Cardiac muscle cell (in vitro differentiated cells and primary cell): Measurements from ENCODE around the gene NANP. TPM values are rescaled to one million over a fixed set of nuclear protein-coding genes. Genes with fewer than 3 reads are reported as not detected.
"Not testable (repeated sequence)": the region's sequence is repeated elsewhere in the genome, so short reads cannot be mapped to it uniquely, and the experiment has no call there.

ENCODE experiments used
- DNase-seq, 2 donors: peaks; one replicate each; pipeline versions ENCODE4 v3.0.0 to v3.0.0-alpha.2; 2010 to 2017; ENCODE audit warnings: low read depth in 1 of 2, low spot score in 1 of 2
- H3K27ac ChIP-seq: fragments of 200-600 bp; sonication (generic); 2 replicates; pipeline ENCODE4 v1.5.1; 2016
- H3K27me3 ChIP-seq: fragments of 200-600 bp; sonication (generic); 2 replicates; pipeline ENCODE4 v1.6.0; 2016; ENCODE audit warnings: control low read depth
- H3K36me3 ChIP-seq: fragments of 200-600 bp; sonication (generic); 2 replicates; pipeline ENCODE4 v1.5.1; 2016; ENCODE audit warnings: control low read depth
- H3K4me1 ChIP-seq: fragments of 200-600 bp; sonication (generic); 2 replicates; pipeline ENCODE4 v1.8.1; 2017; ENCODE audit warnings: low read depth, mild to moderate bottlenecking, mixed run types
- H3K4me3 ChIP-seq: fragments of 200-600 bp; sonication (generic); 2 replicates; pipeline ENCODE4 v1.5.1; 2016; ENCODE audit warnings: mild to moderate bottlenecking
- H3K9me3 ChIP-seq: fragments of 200-600 bp; sonication (generic); 2 replicates; pipeline ENCODE4 v1.5.1; 2017; ENCODE audit warnings: low read depth, mild to moderate bottlenecking, control low read depth
- CTCF ChIP-seq: IDR thresholded peaks from 2 replicates; pipeline ENCODE4 v1.5.1; 2012; ENCODE audit warnings: low read depth, mild to moderate bottlenecking, low read length
- polyA plus RNA-seq: library from polyadenylated mRNA; unstranded; fragments of >200 nt; fragmentation: Nextera tagmentation; extraction: Ambion mirVana; gene quantifications from 2 replicates; pipeline ENCODE4 v1.2.1, GENCODE V29; 2016
- total RNA-seq: library from RNA; depleted of rRNA; stranded (reverse); fragments of >200 nt; gene quantifications from 2 replicates; pipeline ENCODE4 v1.2.3, GENCODE V29; 2016

Gene NANP
- total and polyA plus RNA-seq, 2 experiments from 2014 or later: 3.7 to 5.7 TPM

GRCh38 chr20:25622049-25622448 lies 1.8 kb downstream of the NANP start:
- H3K27ac ChIP-seq: no peak overlapping the region
- H3K27me3 ChIP-seq: no peaks in the 10 kb centered on the region
- H3K36me3 ChIP-seq: no peaks in the 10 kb centered on the region
- no peak for DNase-seq
- peaks cover 15% of the 10 kb centered on the region for H3K4me1 ChIP-seq
- H3K4me3 ChIP-seq: peak overlapping the region; percentile 66
- no peak for TF ChIP-seq CTCF
- no peaks in the 10 kb centered on the region for H3K9me3 ChIP-seq

GRCh38 chr20:25619514-25619913 lies 4.3 kb downstream of the NANP start:
- DNase-seq: no peak
- no peak for TF ChIP-seq CTCF
- peaks cover 15% of the 10 kb centered on the region for H3K4me1 ChIP-seq
- no peaks in the 10 kb centered on the region for H3K27me3 ChIP-seq
- no peaks in the 10 kb centered on the region for H3K9me3 ChIP-seq
- no peak overlapping the region for H3K4me3 ChIP-seq
- H3K36me3 ChIP-seq: no peaks in the 10 kb centered on the region
- H3K27ac ChIP-seq: no peak overlapping the region

- TF ChIP-seq CTCF: no peak
Observed at GRCh38 chr20:25608774-25609173, 15.0 kb downstream of the NANP start.

GRCh38 chr20:25606094-25606695 lies 17.6 kb downstream of the NANP start:
- H3K36me3 ChIP-seq: no peaks in the 10 kb centered on the region
- H3K27ac ChIP-seq: no peak overlapping the region
- DNase-seq: no peak
- no peaks in the 10 kb centered on the region for H3K9me3 ChIP-seq
- no peak overlapping the region for H3K4me3 ChIP-seq
- no peaks in the 10 kb centered on the region for H3K27me3 ChIP-seq
- no peak for TF ChIP-seq CTCF
- no peaks in the 10 kb centered on the region for H3K4me1 ChIP-seq

More at GRCh38 chr20:25608774-25609173, 15.0 kb downstream of the NANP start:
- Histone ChIP-seq H3K9me3 (no peaks in the 10 kb centered on the region), H3K27ac (no peak overlapping the region), H3K27me3 (no peaks in the 10 kb centered on the region), H3K4me1 (no peaks in the 10 kb centered on the region), H3K36me3 (no peaks in the 10 kb centered on the region), H3K4me3 (no peak overlapping the region)
- no peak for DNase-seq

GRCh38 chr20:25605148-25605547 lies 18.7 kb downstream of the NANP start:
- H3K27me3 ChIP-seq: no peaks in the 10 kb centered on the region
- H3K4me1 ChIP-seq: no peaks in the 10 kb centered on the region
- no peak overlapping the region for H3K4me3 ChIP-seq
- TF ChIP-seq CTCF: no peak
- H3K27ac ChIP-seq: no peak overlapping the region
- H3K36me3 ChIP-seq: no peaks in the 10 kb centered on the region
- H3K9me3 ChIP-seq: no peaks in the 10 kb centered on the region
- no peak for DNase-seq

- Histone ChIP-seq H3K27me3 (no peaks in the 10 kb centered on the region), H3K4me3 (no peak overlapping the region), H3K4me1 (no peaks in the 10 kb centered on the region), H3K9me3 (no peaks in the 10 kb centered on the region), H3K27ac (no peak overlapping the region), H3K36me3 (no peaks in the 10 kb centered on the region)
- DNase-seq: no peak
- TF ChIP-seq CTCF: no peak
Observed at GRCh38 chr20:25604611-25605010, 19.2 kb downstream of the NANP start.

GRCh38 chr20:25602914-25603309 lies 20.9 kb downstream of the NANP start:
- H3K4me1 ChIP-seq, H3K27ac ChIP-seq, H3K27me3 ChIP-seq, H3K4me3 ChIP-seq, H3K36me3 ChIP-seq, H3K9me3 ChIP-seq, DNase-seq: not testable (repeated sequence)

GRCh38 chr20:25602191-25602913 lies 21.5 kb downstream of the NANP start:
- H3K4me1 ChIP-seq, H3K27me3 ChIP-seq, DNase-seq, H3K36me3 ChIP-seq, H3K27ac ChIP-seq, H3K4me3 ChIP-seq, H3K9me3 ChIP-seq: not testable (repeated sequence)
